ENCODE measurements around the gene DGKQ.

DGKQ gene

DNA sequence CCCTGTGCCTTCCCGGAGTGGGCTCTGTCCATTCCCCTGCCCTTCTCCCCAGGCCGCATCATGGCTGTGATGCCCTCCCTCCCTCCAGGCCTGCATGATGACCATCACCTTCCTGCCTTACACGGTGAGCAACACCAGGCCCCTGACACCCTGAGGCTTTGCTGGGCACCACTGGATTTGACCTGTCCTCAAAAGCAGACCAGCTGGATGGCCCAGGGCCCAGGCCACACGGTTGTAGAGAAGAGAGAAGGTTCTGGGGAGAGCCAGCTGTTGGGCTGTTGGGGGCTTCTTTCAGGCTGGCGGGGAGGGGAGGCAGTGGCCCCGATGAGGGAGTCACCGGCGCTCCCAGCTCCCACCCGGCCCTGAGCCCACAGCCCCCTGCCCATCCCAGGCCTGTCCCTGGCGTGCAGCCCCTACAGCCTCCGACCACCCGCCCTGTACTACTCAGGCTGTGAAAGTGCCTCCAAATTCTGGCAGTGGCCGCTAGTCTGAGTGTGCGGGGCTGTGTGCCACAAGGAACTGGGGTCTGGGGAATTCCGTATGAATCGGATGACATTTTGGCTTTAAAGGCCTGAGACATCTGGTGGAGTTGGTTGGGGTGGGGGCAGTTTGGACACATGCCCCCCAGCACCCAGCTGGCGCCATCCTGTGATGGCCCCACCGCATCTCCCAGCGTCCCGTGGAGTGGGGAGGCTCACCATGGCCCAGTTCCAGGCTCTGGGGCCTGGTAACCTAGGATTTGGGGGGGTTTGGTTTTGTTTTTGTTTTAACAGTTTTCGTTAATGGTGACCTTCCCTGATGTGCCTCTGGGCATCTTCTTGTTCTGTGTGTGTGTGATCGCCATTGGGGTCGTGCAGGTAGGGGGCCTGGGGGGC, 21.5 kb downstream of the DGKQ start:
- Histone ChIP-seq H3K27me3 (ENCODE audit: control insufficient read depth in 1 of 2, insufficient read depth in 1 of 2, low read length in 2 of 2) (no peaks in the 10 kb centered on the region), H3K27ac (ENCODE audit: low read length, poor library complexity, severe bottlenecking) (no peak overlapping the region)
- DNase-seq, result no peak

GRCh38 chr4:951186-951585, 22.2 kb downstream of the DGKQ start:
- H2BK120ac ChIP-seq (ENCODE audit: low read depth, low read length), result no peak overlapping the region
- peaks cover 20% of the 10 kb centered on the region for H3K79me1 ChIP-seq (replicated peaks; ENCODE audit: low read length, poor library complexity, severe bottlenecking)
- H3K4me1 ChIP-seq (ENCODE audit: control insufficient read depth, insufficient read depth, low read depth, low read length), result peaks cover 8% of the 10 kb centered on the region
- peaks cover 18 to 54% of the 10 kb centered on the region in 2 experiments for H3K36me3 ChIP-seq (ENCODE audit: control insufficient read depth in 1 of 2, insufficient read depth in 2 of 2, low read depth in 1 of 2, low read length in 2 of 2)
- no peaks in the 10 kb centered on the region for H3K27me3 ChIP-seq (ENCODE audit: control insufficient read depth in 1 of 2, insufficient read depth in 1 of 2, low read length in 2 of 2)
- H3K4me3 ChIP-seq (ENCODE audit: insufficient read depth in 1 of 2, low read depth in 1 of 2, low read length in 2 of 2), result no peak overlapping the region
- no peak overlapping the region for H3K18ac ChIP-seq (ENCODE audit: low read depth in 1 of 2, low read length in 2 of 2)
- DNase-seq, result no peak
- H3K9ac ChIP-seq (ENCODE audit: low read length), result no peak overlapping the region
- H4K91ac ChIP-seq (ENCODE audit: low read length), result no peak overlapping the region
- H2AFZ ChIP-seq (ENCODE audit: low read depth, low read length), result no peak overlapping the region
- H2BK5ac ChIP-seq (ENCODE audit: low read depth, low read length, poor library complexity, severe bottlenecking), result no peak overlapping the region
- 54% methylated on average over 3 of the region's 7 CpGs for WGBS
- no peak overlapping the region for H4K8ac ChIP-seq (ENCODE audit: low read length)
- no peak overlapping the region for H3K4me2 ChIP-seq (ENCODE audit: low read length, poor library complexity, severe bottlenecking)
- H3K27ac ChIP-seq (ENCODE audit: low read length, poor library complexity, severe bottlenecking), result no peak overlapping the region
- no peak overlapping the region for H2BK15ac ChIP-seq (ENCODE audit: low read depth, poor library complexity, severe bottlenecking)
- no peaks in the 10 kb centered on the region for H3K9me3 ChIP-seq (ENCODE audit: control insufficient read depth, low read length)
- no peak overlapping the region for H3K4ac ChIP-seq (ENCODE audit: low read depth in 1 of 2, low read length in 2 of 2)
- no peak overlapping the region for H3K23ac ChIP-seq (ENCODE audit: low read length in 2 of 2)
- H2AK5ac ChIP-seq (ENCODE audit: low read length, severe bottlenecking), result no peak overlapping the region
- H2BK12ac ChIP-seq (ENCODE audit: low read length in 2 of 2), result no peak overlapping the region
- H3K14ac ChIP-seq (ENCODE audit: low read length in 2 of 2), result no peak overlapping the region

More for the DNA sequence above, 21.5 kb downstream of the DGKQ start:
- Histone ChIP-seq H3K4ac (ENCODE audit: low read depth in 1 of 2, low read length in 2 of 2) (no peak overlapping the region), H3K4me1 (ENCODE audit: control insufficient read depth, insufficient read depth, low read depth, low read length) (peaks cover 7% of the 10 kb centered on the region), H4K91ac (ENCODE audit: low read length) (no peak overlapping the region), H2BK120ac (ENCODE audit: low read depth, low read length) (no peak overlapping the region), H3K4me3 (ENCODE audit: insufficient read depth in 1 of 2, low read depth in 1 of 2, low read length in 2 of 2) (no peak overlapping the region), H2BK12ac (ENCODE audit: low read length in 2 of 2) (no peak overlapping the region), H3K4me2 (ENCODE audit: low read length, poor library complexity, severe bottlenecking) (no peak overlapping the region), H2AK5ac (ENCODE audit: low read length, severe bottlenecking) (no peak overlapping the region), H3K9me3 (ENCODE audit: control insufficient read depth, low read length) (no peaks in the 10 kb centered on the region), H3K18ac (ENCODE audit: low read depth in 1 of 2, low read length in 2 of 2) (no peak overlapping the region), H3K79me1 (replicated peaks; ENCODE audit: low read length, poor library complexity, severe bottlenecking) (peaks cover 14% of the 10 kb centered on the region), H3K36me3 (ENCODE audit: control insufficient read depth in 1 of 2, insufficient read depth in 2 of 2, low read depth in 1 of 2, low read length in 2 of 2) (peaks cover 18 to 53% of the 10 kb centered on the region in 2 experiments), H2BK5ac (ENCODE audit: low read depth, low read length, poor library complexity, severe bottlenecking) (no peak overlapping the region), H4K8ac (ENCODE audit: low read length) (no peak overlapping the region), H2AFZ (ENCODE audit: low read depth, low read length) (no peak overlapping the region), H3K23ac (ENCODE audit: low read length in 2 of 2) (no peak overlapping the region), H2BK15ac (ENCODE audit: low read depth, poor library complexity, severe bottlenecking) (no peak overlapping the region), H3K9ac (ENCODE audit: low read length) (no peak overlapping the region), H3K14ac (ENCODE audit: low read length in 2 of 2) (no peak overlapping the region)
- 94% methylated on average over 23 of the region's 23 CpGs for WGBS

DNA sequence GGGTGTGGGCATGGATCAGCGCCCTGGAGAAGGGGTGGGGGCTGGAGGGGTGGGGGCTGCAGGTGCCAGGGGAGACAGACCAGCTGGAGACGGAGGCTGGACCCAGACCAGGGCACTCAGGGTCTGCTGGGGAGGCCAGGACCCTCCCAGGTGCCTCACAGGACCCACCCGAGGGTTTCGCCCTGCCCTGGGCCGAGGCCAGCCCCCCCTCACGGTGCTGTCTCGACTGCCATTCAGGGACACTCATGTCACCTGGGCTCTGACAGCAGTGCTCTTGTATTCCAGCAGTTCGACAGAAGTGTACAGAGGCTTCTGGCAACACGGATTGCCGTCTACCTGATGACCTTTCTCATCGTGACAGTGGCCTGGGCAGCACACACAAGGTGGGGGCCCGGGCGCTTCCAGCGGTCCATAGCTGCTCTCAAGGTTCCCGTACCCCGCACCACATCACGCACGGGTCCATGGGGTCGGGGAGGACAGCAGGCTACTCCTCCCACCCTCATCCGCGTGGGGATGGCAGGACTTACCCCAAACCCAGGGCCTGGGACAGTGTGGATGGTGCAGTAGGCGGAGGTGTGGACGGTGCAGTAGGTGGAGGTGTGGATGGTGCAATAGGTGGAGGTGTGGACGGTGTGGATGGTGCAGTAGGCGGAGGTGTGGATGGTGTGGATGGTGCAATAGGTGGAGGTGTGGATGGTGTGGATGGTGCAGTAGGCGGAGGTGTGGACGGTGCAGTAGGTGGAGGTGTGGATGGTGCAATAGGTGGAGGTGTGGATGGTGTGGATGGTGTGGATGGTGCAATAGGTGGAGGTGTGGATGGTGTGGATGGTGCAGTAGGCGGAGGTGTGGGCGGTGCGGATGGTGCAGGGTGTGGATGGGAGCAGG, 23.0 kb downstream of the DGKQ start:
- Histone ChIP-seq H3K9ac (ENCODE audit: low read length) (no peak overlapping the region), H2AFZ (ENCODE audit: low read depth, low read length) (no peak overlapping the region), H3K27me3 (ENCODE audit: control insufficient read depth in 1 of 2, insufficient read depth in 1 of 2, low read length in 2 of 2) (peaks cover 0 to 4% of the 10 kb centered on the region in 2 experiments), H3K4me3 (ENCODE audit: insufficient read depth in 1 of 2, low read depth in 1 of 2, low read length in 2 of 2) (no peak overlapping the region), H4K91ac (ENCODE audit: low read length) (no peak overlapping the region), H2BK120ac (ENCODE audit: low read depth, low read length) (no peak overlapping the region), H3K27ac (ENCODE audit: low read length, poor library complexity, severe bottlenecking) (no peak overlapping the region), H3K79me1 (replicated peaks; ENCODE audit: low read length, poor library complexity, severe bottlenecking) (peaks cover 26% of the 10 kb centered on the region), H3K4ac (ENCODE audit: low read depth in 1 of 2, low read length in 2 of 2) (no peak overlapping the region), H3K36me3 (ENCODE audit: control insufficient read depth in 1 of 2, insufficient read depth in 2 of 2, low read depth in 1 of 2, low read length in 2 of 2) (peaks cover 14 to 46% of the 10 kb centered on the region in 2 experiments), H3K14ac (ENCODE audit: low read length in 2 of 2) (no peak overlapping the region), H3K18ac (ENCODE audit: low read depth in 1 of 2, low read length in 2 of 2) (no peak overlapping the region), H3K4me1 (ENCODE audit: control insufficient read depth, insufficient read depth, low read depth, low read length) (peaks cover 16% of the 10 kb centered on the region), H3K23ac (ENCODE audit: low read length in 2 of 2) (no peak overlapping the region), H2BK15ac (ENCODE audit: low read depth, poor library complexity, severe bottlenecking) (no peak overlapping the region), H3K4me2 (ENCODE audit: low read length, poor library complexity, severe bottlenecking) (no peak overlapping the region), H2BK5ac (ENCODE audit: low read depth, low read length, poor library complexity, severe bottlenecking) (no peak overlapping the region), H2BK12ac (ENCODE audit: low read length in 2 of 2) (no peak overlapping the region), H2AK5ac (ENCODE audit: low read length, severe bottlenecking) (no peak overlapping the region), H3K9me3 (ENCODE audit: control insufficient read depth, low read length) (no peaks in the 10 kb centered on the region), H4K8ac (ENCODE audit: low read length) (no peak overlapping the region)
- no peak for DNase-seq
- WGBS, result 93% methylated on average over 30 of the region's 30 CpGs

DNA sequence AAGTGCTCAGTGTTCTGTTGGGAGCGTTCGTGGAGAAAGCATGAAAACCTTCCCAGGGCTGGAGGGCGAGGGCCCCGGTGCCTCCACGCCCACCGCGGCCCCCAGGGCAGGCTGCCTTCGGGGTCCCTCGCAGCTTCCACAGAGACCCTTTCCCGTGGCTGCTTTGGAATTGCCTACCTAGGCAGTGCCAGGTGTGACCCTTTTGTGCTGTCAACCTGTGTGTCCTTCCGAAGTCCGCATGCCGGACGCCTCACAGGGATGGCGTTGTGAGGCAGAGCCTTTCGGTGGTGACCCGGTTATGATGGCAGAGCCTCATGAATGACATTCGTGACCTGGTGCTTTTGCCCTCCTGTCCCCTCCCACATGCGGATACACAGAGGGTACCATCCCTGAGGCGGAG, 23.7 kb downstream of the DGKQ start:
- 95% methylated on average over 18 of the region's 20 CpGs for WGBS
- Histone ChIP-seq H3K9me3 (ENCODE audit: control insufficient read depth, low read length) (no peaks in the 10 kb centered on the region), H3K4me1 (ENCODE audit: control insufficient read depth, insufficient read depth, low read depth, low read length) (peaks cover 22% of the 10 kb centered on the region), H3K4ac (ENCODE audit: low read depth in 1 of 2, low read length in 2 of 2) (no peak overlapping the region), H3K23ac (ENCODE audit: low read length in 2 of 2) (no peak overlapping the region), H3K18ac (ENCODE audit: low read depth in 1 of 2, low read length in 2 of 2) (no peak overlapping the region), H3K9ac (ENCODE audit: low read length) (no peak overlapping the region), H3K36me3 (ENCODE audit: control insufficient read depth in 1 of 2, insufficient read depth in 2 of 2, low read depth in 1 of 2, low read length in 2 of 2) (peaks cover 12 to 41% of the 10 kb centered on the region in 2 experiments), H2BK15ac (ENCODE audit: low read depth, poor library complexity, severe bottlenecking) (no peak overlapping the region), H3K4me2 (ENCODE audit: low read length, poor library complexity, severe bottlenecking) (no peak overlapping the region), H3K79me1 (replicated peaks; ENCODE audit: low read length, poor library complexity, severe bottlenecking) (peaks cover 26% of the 10 kb centered on the region), H3K14ac (ENCODE audit: low read length in 2 of 2) (no peak overlapping the region), H2AFZ (ENCODE audit: low read depth, low read length) (no peak overlapping the region), H4K8ac (ENCODE audit: low read length) (no peak overlapping the region), H4K91ac (ENCODE audit: low read length) (no peak overlapping the region), H2BK12ac (ENCODE audit: low read length in 2 of 2) (no peak overlapping the region), H2BK120ac (ENCODE audit: low read depth, low read length) (no peak overlapping the region), H3K27me3 (ENCODE audit: control insufficient read depth in 1 of 2, insufficient read depth in 1 of 2, low read length in 2 of 2) (peaks cover 0 to 4% of the 10 kb centered on the region in 2 experiments), H2AK5ac (ENCODE audit: low read length, severe bottlenecking) (no peak overlapping the region), H2BK5ac (ENCODE audit: low read depth, low read length, poor library complexity, severe bottlenecking) (no peak overlapping the region), H3K4me3 (ENCODE audit: insufficient read depth in 1 of 2, low read depth in 1 of 2, low read length in 2 of 2) (no peak overlapping the region), H3K27ac (ENCODE audit: low read length, poor library complexity, severe bottlenecking) (no peak overlapping the region)
- DNase-seq, result no peak
